Neutrophil (primary cell): ENCODE measurements around the gene MAST4.

Experiments
- H3K27ac ChIP-seq: fragments of 200-600 bp; sonication (generic); 2 replicates; pipeline ENCODE4 v1.5.1; 2016; ENCODE audit warnings: mild to moderate bottlenecking, moderate library complexity
- H3K27me3 ChIP-seq: fragments of 200-600 bp; sonication (generic); 2 replicates; pipeline ENCODE4 v1.6.0; 2016; ENCODE audit warnings: mild to moderate bottlenecking
- H3K36me3 ChIP-seq: fragments of 200-600 bp; sonication (generic); 2 replicates; pipeline ENCODE4 v1.5.1; 2017
- H3K4me1 ChIP-seq, 2 experiments: fragments of 200-600 bp in 1 of 2; sonication (generic) in 1 of 2; 1 replicate in 1 of 2; 2 replicates in 1 of 2; pipeline versions ENCODE4 v1.5.1 to v1.6.1; 2013 to 2016; ENCODE audit warnings: low read depth in 1 of 2, low read length in 1 of 2, mild to moderate bottlenecking in 1 of 2, moderate library complexity in 1 of 2; ENCODE audit not compliant: control insufficient read depth in 1 of 2, insufficient read depth in 1 of 2
- H3K4me3 ChIP-seq, 2 experiments: fragments of 200-600 bp in 1 of 2; sonication (generic) in 1 of 2; 1 replicate in 1 of 2; 2 replicates in 1 of 2; pipeline ENCODE4 v1.5.1; 2013 to 2016; ENCODE audit warnings: low read depth in 1 of 2, low read length in 1 of 2, mild to moderate bottlenecking in 1 of 2, moderate library complexity in 1 of 2
- H3K9me3 ChIP-seq: fragments of 200-600 bp; sonication (generic); 2 replicates; pipeline ENCODE4 v1.5.1; 2016
- TF ChIP-seq, protein P1 (sequence below): fragments of 200-600 bp; sonication (generic); IDR thresholded peaks from 2 replicates; pipeline ENCODE4 v1.5.1; 2016; ENCODE audit warnings: antibody characterized with exemption

Gene MAST4

DNA sequence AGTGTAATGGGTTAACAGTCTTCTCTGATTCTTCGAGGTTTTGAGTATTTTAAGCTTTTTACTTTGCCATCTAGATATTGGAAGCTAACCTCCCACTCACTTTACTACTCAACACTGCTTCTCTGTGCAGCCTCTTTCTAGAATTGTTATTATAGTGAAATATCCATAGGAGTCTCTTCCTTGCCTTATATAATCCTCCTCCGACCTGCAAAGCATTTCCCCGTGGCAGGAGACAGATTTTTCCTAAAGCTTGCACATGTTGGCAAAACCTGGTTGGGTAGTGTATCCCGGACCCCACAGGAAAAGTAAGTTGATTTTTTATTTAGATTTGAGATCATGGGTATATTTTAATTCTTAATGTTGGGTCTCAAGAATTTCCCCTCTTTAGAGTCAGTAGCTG, 351.3 kb downstream of the MAST4 start:
- Histone ChIP-seq H3K27ac (no peak overlapping the region), H3K36me3 (no peaks in the 10 kb centered on the region), H3K4me3 (no peak overlapping the region), H3K27me3 (no peaks in the 10 kb centered on the region), H3K9me3 (no peaks in the 10 kb centered on the region), H3K4me1 (no peaks in the 10 kb centered on the region)
- TF ChIP-seq, protein P1, sequence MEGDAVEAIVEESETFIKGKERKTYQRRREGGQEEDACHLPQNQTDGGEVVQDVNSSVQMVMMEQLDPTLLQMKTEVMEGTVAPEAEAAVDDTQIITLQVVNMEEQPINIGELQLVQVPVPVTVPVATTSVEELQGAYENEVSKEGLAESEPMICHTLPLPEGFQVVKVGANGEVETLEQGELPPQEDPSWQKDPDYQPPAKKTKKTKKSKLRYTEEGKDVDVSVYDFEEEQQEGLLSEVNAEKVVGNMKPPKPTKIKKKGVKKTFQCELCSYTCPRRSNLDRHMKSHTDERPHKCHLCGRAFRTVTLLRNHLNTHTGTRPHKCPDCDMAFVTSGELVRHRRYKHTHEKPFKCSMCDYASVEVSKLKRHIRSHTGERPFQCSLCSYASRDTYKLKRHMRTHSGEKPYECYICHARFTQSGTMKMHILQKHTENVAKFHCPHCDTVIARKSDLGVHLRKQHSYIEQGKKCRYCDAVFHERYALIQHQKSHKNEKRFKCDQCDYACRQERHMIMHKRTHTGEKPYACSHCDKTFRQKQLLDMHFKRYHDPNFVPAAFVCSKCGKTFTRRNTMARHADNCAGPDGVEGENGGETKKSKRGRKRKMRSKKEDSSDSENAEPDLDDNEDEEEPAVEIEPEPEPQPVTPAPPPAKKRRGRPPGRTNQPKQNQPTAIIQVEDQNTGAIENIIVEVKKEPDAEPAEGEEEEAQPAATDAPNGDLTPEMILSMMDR: no peak

DNA sequence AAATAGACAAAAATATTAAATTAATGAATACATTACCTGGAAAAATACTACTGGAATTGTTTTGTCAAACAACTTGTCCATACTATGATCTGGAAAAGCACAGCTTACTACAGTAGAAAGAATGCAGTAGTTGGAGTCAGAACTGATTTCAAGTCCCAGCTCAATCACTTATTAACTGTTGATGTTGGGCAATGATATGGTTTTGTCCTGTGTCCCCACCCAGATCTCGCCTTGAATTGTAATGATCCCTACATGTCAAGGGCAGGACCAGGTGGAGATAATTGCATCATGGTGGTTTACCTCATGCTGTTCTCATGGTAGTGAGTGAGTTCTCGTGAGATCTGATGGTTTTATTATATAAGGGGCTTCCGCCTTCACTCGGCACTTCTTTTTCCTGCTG, 352.9 kb downstream of the MAST4 start:
- TF ChIP-seq, protein P1: no peak

DNA sequence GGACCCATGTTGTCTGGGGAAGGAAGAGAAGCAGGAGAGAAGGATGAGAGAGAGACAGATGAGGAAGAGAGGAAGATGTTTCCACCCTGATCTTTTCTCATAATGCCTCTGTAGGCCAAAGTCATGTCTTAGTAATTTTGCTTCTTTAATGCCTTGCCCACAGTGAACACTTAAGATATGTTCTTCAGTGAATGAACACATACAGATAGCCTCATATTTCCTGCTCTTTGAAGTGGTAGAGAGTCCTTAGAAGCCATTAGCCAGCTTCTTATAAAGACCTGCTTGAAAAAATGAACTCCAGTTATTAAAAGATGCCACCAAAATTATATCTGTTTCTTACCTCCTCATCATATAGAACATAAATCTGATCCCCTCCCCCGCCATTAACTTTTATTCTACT, 356.0 kb downstream of the MAST4 start:
- Histone ChIP-seq H3K4me1 (no peaks in the 10 kb centered on the region), H3K4me3 (no peak overlapping the region), H3K36me3 (no peaks in the 10 kb centered on the region), H3K27me3 (no peaks in the 10 kb centered on the region), H3K27ac (no peak overlapping the region), H3K9me3 (no peaks in the 10 kb centered on the region)
- TF ChIP-seq, protein P1: no peak

More for the DNA sequence above, 352.9 kb downstream of the MAST4 start:
- H3K36me3 ChIP-seq: no peaks in the 10 kb centered on the region
- no peaks in the 10 kb centered on the region for H3K9me3 ChIP-seq
- no peak overlapping the region for H3K4me3 ChIP-seq
- no peak overlapping the region for H3K27ac ChIP-seq
- no peaks in the 10 kb centered on the region for H3K4me1 ChIP-seq
- H3K27me3 ChIP-seq: no peaks in the 10 kb centered on the region

DNA sequence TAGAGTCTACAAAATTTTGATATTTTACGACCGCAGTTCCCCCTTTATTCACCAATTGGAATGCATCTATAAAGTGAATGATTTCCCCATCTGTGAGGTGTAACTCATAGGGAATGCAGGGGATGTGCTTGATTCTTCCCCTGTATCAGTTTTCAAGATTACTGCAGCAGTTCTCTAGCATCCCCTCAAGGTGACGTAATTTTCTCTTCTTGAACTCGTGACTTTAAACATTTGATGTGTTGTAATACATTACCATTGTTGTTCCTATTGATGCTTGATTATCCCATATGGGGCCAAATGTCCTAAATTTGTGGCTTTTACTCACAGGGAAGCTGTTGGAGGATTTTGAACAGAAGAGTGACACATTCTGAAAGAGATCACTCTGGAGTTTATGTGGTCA, 360.2 kb downstream of the MAST4 start:
- TF ChIP-seq, protein P1: no peak
- H3K4me1 ChIP-seq: peaks cover 27 to 38% of the 10 kb centered on the region in 2 experiments
- H3K4me3 ChIP-seq: no peak overlapping the region
- H3K36me3 ChIP-seq: no peaks in the 10 kb centered on the region
- H3K27ac ChIP-seq: no peak overlapping the region
- no peaks in the 10 kb centered on the region for H3K9me3 ChIP-seq
- no peaks in the 10 kb centered on the region for H3K27me3 ChIP-seq

DNA sequence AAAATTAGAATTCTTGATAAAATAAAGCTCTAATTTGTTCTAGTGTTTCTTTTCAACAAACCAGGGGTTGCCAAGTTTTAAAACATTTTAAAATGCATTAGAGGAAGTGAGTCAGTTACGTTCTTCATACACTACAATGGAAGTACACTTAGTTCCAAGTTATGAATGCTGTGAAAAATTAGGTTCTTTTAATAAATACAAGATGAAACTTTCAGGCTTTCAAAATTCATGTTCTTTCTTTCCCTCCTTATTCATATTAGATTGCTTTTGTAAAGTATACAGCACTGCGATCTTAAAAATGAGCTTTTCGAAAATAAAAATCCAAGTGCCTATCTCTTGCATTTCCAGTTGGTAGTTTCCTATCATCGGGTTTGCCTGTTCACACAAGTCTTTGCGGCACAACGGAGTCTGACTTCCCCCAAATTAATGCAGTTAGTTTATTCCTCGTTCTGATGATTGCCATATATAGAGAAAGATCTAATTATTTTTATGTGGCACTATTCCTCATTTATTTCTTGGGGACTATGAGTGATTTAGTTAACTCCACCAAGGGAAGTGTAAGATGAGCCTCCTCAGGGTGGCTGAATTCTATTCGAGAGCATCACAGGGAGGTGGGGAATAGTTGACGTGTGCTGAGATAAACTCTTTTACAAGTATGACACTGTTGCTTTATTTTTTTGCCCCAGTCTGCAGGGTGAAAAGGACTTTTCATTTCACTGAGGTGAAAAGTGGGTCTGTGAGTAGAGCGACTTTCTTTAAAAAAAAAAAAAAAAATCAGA, 362.2 kb downstream of the MAST4 start:
- Histone ChIP-seq H3K27ac (peak overlapping the region; percentile 61), H3K4me1 (peaks cover 43 to 57% of the 10 kb centered on the region in 2 experiments), H3K27me3 (no peaks in the 10 kb centered on the region), H3K4me3 (no peak overlapping the region), H3K9me3 (no peaks in the 10 kb centered on the region), H3K36me3 (no peaks in the 10 kb centered on the region)
- TF ChIP-seq, protein P1: no peak
